Upper lobe of left lung (tissue), 6 donors: ENCODE measurements around the gene IGFL4. TPM values are rescaled to one million over a fixed set of nuclear protein-coding genes. Genes with fewer than 3 reads are reported as not detected.

ENCODE experiments used
- ATAC-seq, 2 donors: fragments of 200-7000 bp; cut with Tn5 transposase; one replicate each; pipeline ENCODE4 v1.9.1; 2022; ENCODE audit warnings: mild to moderate bottlenecking in 2 of 2, moderate library complexity in 2 of 2; ENCODE audit not compliant: low FRiP score in 2 of 2
- DNase-seq, 2 donors: peaks; one replicate each; pipeline ENCODE4 v3.0.0-alpha.2; 2019 to 2020
- H3K27ac ChIP-seq, 4 donors: fragments of 200-600 bp; sonication (generic); one replicate each; pipeline ENCODE4 v1.5.1; 2016 to 2019
- H3K27me3 ChIP-seq, 4 donors: fragments of 200-600 bp; sonication (generic); one replicate each; pipeline ENCODE4 v1.5.1; 2017 to 2019
- H3K36me3 ChIP-seq, 4 donors: fragments of 200-600 bp; sonication (generic); one replicate each; pipeline ENCODE4 v1.5.1; 2016 to 2019
- H3K4me1 ChIP-seq, 4 donors: fragments of 200-600 bp; sonication (generic); one replicate each; pipeline ENCODE4 v1.5.1; 2018 to 2019
- H3K4me3 ChIP-seq, 4 donors: fragments of 200-600 bp; sonication (generic); one replicate each; pipeline ENCODE4 v1.5.1; 2017 to 2019; ENCODE audit warnings: mild to moderate bottlenecking in 2 of 4, moderate library complexity in 1 of 4
- H3K9me3 ChIP-seq, 4 donors: fragments of 200-600 bp; sonication (generic); one replicate each; pipeline ENCODE4 v1.5.1; 2018 to 2019
- EP300 ChIP-seq, 4 donors: sonication (generic); formaldehyde crosslinking; IDR thresholded peaks; one replicate each; pipeline ENCODE4 v1.5.1; 2017; ENCODE audit warnings: antibody characterized with exemption in 4 of 4, control low read depth in 2 of 4
- POLR2A ChIP-seq, 4 donors: fragments of 450-650 bp; IDR thresholded peaks; one replicate each; pipeline ENCODE4 v1.5.1; 2016 to 2017; ENCODE audit warnings: antibody characterized with exemption in 4 of 4, mild to moderate bottlenecking in 2 of 4
- POLR2AphosphoS5 ChIP-seq, 2 donors: sonication (generic); formaldehyde crosslinking; IDR thresholded peaks; one replicate each; pipeline ENCODE4 v1.5.1; 2017; ENCODE audit warnings: antibody characterized with exemption in 2 of 2
- WGBS, 2 donors: methylation state at CpG; one replicate each; pipeline ENCODE4 v1.1.5; 2017 to 2018; 5-methylcytosine and 5-hydroxymethylcytosine counted together
- total RNA-seq, 6 donors: library from RNA; depleted of rRNA in 4 of 6; stranded (reverse); fragments of >200 nt in 4 of 6; gene quantifications; one replicate each; pipeline versions ENCODE4 v1.1.0 to v1.2.1, GENCODE V29; 2016 to 2021
- TF ChIP-seq, protein P1 (sequence below), 6 experiments: fragments of 450-650 bp in 4 of 6; fragments of 200-600 bp in 2 of 6; sonication (generic) in 2 of 6; IDR thresholded peaks; one replicate each; pipeline ENCODE4 v1.5.1; 2016 to 2019; ENCODE audit warnings: antibody characterized with exemption in 6 of 6
- donor health status: DM: no; HTN: no; CAD: no; lungs with moderate emphysema.
- donor health status: DM: no; HTN: yes; CAD: no; lungs with severe emphysema.

IGFL4 gene
- total RNA-seq, 6 donors from 2014 or later, result not detected

- H3K36me3 ChIP-seq, result no peaks in the 10 kb centered on the region
- H3K4me1 ChIP-seq, result no peaks in the 10 kb centered on the region
- H3K27ac ChIP-seq, result peak overlapping the region in 3 of 4 donors; percentile 55 to 79 (median 59)
- peaks cover 0 to 10% (median 5%) of the 10 kb centered on the region in 4 donors for H3K27me3 ChIP-seq
- 55 to 61% methylated on average over 11 of the region's 11 CpGs for WGBS, 2 donors
- H3K9me3 ChIP-seq, result no peaks in the 10 kb centered on the region
- no peak for ATAC-seq
- DNase-seq, result peak in 1 of 2 donors; percentile 44
- no peak for TF ChIP-seq POLR2A (IDR thresholded peaks at IDR 0.05)
- TF ChIP-seq EP300 (IDR thresholded peaks at IDR 0.05), result no peak
- no peak for TF ChIP-seq POLR2AphosphoS5 (IDR thresholded peaks at IDR 0.05)
- TF ChIP-seq, protein P1, sequence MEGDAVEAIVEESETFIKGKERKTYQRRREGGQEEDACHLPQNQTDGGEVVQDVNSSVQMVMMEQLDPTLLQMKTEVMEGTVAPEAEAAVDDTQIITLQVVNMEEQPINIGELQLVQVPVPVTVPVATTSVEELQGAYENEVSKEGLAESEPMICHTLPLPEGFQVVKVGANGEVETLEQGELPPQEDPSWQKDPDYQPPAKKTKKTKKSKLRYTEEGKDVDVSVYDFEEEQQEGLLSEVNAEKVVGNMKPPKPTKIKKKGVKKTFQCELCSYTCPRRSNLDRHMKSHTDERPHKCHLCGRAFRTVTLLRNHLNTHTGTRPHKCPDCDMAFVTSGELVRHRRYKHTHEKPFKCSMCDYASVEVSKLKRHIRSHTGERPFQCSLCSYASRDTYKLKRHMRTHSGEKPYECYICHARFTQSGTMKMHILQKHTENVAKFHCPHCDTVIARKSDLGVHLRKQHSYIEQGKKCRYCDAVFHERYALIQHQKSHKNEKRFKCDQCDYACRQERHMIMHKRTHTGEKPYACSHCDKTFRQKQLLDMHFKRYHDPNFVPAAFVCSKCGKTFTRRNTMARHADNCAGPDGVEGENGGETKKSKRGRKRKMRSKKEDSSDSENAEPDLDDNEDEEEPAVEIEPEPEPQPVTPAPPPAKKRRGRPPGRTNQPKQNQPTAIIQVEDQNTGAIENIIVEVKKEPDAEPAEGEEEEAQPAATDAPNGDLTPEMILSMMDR (IDR thresholded peaks at IDR 0.05), result no peak
- H3K4me3 ChIP-seq, result peak overlapping the region in 2 of 4 donors; percentile 11 to 13
Measured at GRCh38 chr19:46023311-46023779, 17.5 kb downstream of the IGFL4 start.

DNA sequence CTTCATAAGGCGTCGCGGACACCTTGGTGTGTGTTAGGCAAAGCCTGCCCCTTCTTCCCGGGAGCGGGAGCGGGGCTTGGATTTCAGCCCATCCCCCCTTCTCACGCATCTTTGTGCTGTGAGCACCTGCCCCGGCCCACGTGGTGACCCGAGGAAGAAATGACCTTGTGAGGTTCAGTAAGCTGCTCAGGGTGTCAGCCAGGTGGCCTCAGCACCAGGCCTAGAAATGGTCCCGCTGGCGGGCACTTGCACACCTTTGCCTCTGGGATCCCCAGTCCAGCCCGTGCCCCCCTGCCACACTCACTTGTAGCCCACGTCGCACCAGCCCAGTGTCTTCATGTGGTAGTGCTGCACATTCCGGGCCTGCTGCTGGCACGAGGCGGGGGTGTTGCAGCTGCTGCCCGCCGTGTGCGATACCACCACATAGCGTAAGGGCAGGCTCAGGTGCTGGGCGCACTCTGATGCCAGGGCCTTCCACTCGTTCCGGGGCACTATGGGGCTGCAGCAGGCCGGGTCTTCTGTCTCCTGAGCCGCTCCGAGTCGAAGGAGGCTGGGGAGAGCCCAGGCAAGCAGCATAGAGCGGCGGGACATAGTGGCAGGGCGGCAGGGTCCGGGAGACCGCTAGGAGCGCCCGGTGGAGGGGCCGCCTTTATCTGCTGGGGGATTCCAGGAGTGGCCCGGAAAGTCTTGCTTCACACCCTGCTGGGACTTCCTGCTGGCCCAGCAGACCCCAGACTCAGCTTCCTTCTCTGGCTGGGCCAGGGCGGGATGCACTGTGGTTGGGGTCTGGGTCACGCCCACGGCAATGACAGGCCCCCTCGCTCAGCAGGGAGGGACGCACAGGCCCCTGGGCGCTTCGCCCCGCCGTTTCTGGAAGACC is 18.1 kb downstream of the IGFL4 start, which contains the start of gene PGLYRP1:
Gene PGLYRP1 (minus strand): TSS at position 623 of the 880 bp plus-strand sequence. CDS start 32 bp downstream, at position 591.
- no peak for TF ChIP-seq POLR2A (IDR thresholded peaks at IDR 0.05)
- TF ChIP-seq, protein P1 (IDR thresholded peaks at IDR 0.05), result no peak
- no peak for TF ChIP-seq EP300 (IDR thresholded peaks at IDR 0.05)
- no peak for TF ChIP-seq POLR2AphosphoS5 (IDR thresholded peaks at IDR 0.05)
- Histone ChIP-seq H3K27ac (peak within 1 kb of the TSS in 3 of 4 donors; percentile 55 to 79 (median 59)), H3K4me3 (peak within 1 kb of the TSS in 2 of 4 donors; percentile 13 to 21), H3K27me3 (peaks cover 0 to 10% (median 5%) of the 10 kb centered on the region in 4 donors), H3K4me1 (no peaks in the 10 kb centered on the region), H3K9me3 (no peaks in the 10 kb centered on the region), H3K36me3 (no peaks in the 10 kb centered on the region)
- 20 to 27% methylated on average over 1 to 44 of the region's 47 CpGs for WGBS, 2 donors
- DNase-seq, result peak in 1 of 2 donors; percentile 69
- ATAC-seq, result no peak

- Histone ChIP-seq H3K4me1 (peaks cover 0 to 2% (median under 1%) of the 10 kb centered on the region in 4 donors), H3K4me3 (peak overlapping the region in 2 of 4 donors; percentile 13 to 21), H3K27me3 (peaks cover 0 to 10% (median 5%) of the 10 kb centered on the region in 4 donors), H3K9me3 (no peaks in the 10 kb centered on the region), H3K27ac (peak overlapping the region in 3 of 4 donors; percentile 5 to 79 (median 59)), H3K36me3 (no peaks in the 10 kb centered on the region)
- WGBS, 2 donors, result 42 to 51% methylated on average over 4 to 12 of the region's 12 CpGs
- ATAC-seq (peak in 1 of 2 donors; percentile 14), DNase-seq (no peak)
- TF ChIP-seq, protein P1 (IDR thresholded peaks at IDR 0.05), result no peak
- TF ChIP-seq POLR2A (IDR thresholded peaks at IDR 0.05) (no peak), POLR2AphosphoS5 (IDR thresholded peaks at IDR 0.05) (no peak), EP300 (IDR thresholded peaks at IDR 0.05) (no peak)
Measured at GRCh38 chr19:46022061-46022430, 18.8 kb downstream of the IGFL4 start.

GRCh38 chr19:46021531-46022041 is 19.2 kb downstream of the IGFL4 start:
- WGBS, 2 donors, result 59 to 78% methylated on average over 7 to 11 of the region's 11 CpGs
- DNase-seq, result no peak

More at GRCh38 chr19:46021531-46022041, 19.2 kb downstream of the IGFL4 start:
- ATAC-seq, result no peak
- H3K27ac ChIP-seq, result peak overlapping the region in 2 of 4 donors; percentile 5 to 79
- no peaks in the 10 kb centered on the region for H3K36me3 ChIP-seq
- H3K4me3 ChIP-seq, result no peak overlapping the region
- TF ChIP-seq EP300 (IDR thresholded peaks at IDR 0.05), result no peak
- TF ChIP-seq, protein P1 (IDR thresholded peaks at IDR 0.05), result no peak
- no peak for TF ChIP-seq POLR2AphosphoS5 (IDR thresholded peaks at IDR 0.05)
- TF ChIP-seq POLR2A (IDR thresholded peaks at IDR 0.05), result no peak
- no peaks in the 10 kb centered on the region for H3K9me3 ChIP-seq
- H3K4me1 ChIP-seq, result peaks cover 0 to 4% (median 2%) of the 10 kb centered on the region in 4 donors
- H3K27me3 ChIP-seq, result peaks cover 0 to 10% (median 5%) of the 10 kb centered on the region in 4 donors
